ENCODE results near the gene FARS2.

Gene FARS2

DNA sequence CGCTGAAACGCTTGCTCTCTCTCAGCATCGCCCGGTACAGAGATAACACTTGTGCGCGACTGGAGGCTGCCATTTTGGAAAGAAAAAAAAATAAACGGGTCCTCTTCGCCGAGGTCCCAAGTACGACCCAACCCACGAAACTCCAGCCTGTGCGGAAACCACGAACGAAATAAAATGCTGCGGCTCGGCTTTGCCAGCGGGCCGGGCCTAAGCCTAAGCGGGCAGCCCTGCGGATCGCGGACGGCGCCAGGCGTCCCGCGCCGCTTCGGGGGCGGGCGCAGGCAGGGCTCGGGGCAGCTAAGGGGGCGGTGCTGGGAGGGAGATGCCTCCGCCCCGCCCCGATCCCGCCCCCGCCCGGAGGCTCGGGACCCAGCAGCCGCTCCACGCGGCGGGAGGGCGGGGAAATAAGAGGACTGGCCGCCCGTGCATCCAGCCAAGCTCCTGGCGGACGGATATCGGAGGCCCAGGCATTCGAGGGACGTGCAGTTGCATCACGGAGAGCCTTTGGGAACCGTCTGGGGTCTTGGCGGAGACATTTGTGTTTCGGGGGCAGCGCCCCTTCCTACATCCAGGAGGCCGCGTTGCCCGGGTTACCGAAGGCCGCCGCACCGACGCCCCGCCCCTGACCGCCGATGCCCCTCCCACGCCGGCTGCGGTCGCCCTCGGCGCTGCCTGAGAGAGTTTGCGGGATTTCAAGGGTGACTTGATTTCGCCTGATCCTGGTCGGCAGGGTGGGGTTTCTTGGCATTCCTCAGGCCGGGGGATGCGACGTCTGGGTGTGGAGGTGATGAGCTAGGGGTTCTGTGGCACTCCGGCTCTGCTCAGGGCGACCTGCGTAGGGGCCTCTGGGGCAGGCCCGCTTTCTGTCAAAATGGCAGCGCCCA lies at the start of gene FARS2, which contains the start of gene LYRM4:
Gene FARS2, plus strand, starts transcription at position 853 of the 884 bp plus-strand sequence.
Gene LYRM4, minus strand, starts transcription at position 290 of the 884 bp plus-strand sequence. Its CDS starts 217 bp downstream, at position 73.
- no peak for TF ChIP-seq CTCF (IDR thresholded peaks at IDR 0.05; ENCODE audit: low read depth, low read length, missing control alignments)
- peak within 1 kb of the TSS; percentile 80 for H3K4me3 ChIP-seq (ENCODE audit: low read depth, low read length)

GRCh38 chr6:5213836-5214235 lies 47.5 kb upstream of the FARS2 start:
- no peak overlapping the region for H3K4me3 ChIP-seq (ENCODE audit: low read depth, low read length)
- TF ChIP-seq CTCF (IDR thresholded peaks at IDR 0.05; ENCODE audit: low read depth, low read length, missing control alignments) = no peak
- DNase-seq (ENCODE audit: low read depth) = no peak

More for the DNA sequence above, at the start of gene FARS2, which contains the start of gene LYRM4:
- DNase-seq (ENCODE audit: low read depth) = peak; percentile 53

DNA sequence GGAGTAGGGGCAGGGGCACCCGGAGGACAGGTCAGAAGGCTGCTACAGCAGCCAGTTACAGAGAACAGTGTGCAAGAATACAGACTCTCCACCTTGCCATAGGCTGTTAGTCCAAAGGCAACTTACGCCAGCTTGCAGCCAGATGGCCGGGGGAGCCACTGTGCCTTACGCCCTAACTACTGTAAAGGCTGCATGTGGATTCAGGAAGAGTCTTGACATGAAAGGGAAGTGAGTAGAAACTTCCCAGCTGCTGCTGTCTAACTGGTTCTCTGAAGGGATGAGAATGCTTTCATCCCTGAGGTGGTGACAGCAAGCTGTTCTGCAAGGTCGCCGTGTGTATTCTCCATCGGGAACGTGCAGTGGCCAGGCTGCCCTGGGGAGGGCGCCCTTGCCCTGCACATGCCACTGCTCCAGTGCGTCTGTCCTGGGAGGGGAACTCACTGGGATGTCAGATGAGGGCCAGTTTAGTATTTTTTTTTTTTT lies 46.7 kb upstream of the FARS2 start:
- H3K4me3 ChIP-seq (ENCODE audit: low read depth, low read length) = no peak overlapping the region
- TF ChIP-seq CTCF (IDR thresholded peaks at IDR 0.05; ENCODE audit: low read depth, low read length, missing control alignments) = peak; percentile 75
- DNase-seq (ENCODE audit: low read depth) = no peak

GRCh38 chr6:5215159-5215558 lies 46.2 kb upstream of the FARS2 start:
- DNase-seq (ENCODE audit: low read depth) = no peak
- H3K4me3 ChIP-seq (ENCODE audit: low read depth, low read length) = no peak overlapping the region
- TF ChIP-seq CTCF (IDR thresholded peaks at IDR 0.05; ENCODE audit: low read depth, low read length, missing control alignments) = no peak

GRCh38 chr6:5215799-5216198 lies 45.5 kb upstream of the FARS2 start:
- no peak for DNase-seq (ENCODE audit: low read depth)
- TF ChIP-seq CTCF (IDR thresholded peaks at IDR 0.05; ENCODE audit: low read depth, low read length, missing control alignments) = no peak
- H3K4me3 ChIP-seq (ENCODE audit: low read depth, low read length) = no peak overlapping the region

- no peak for TF ChIP-seq CTCF (IDR thresholded peaks at IDR 0.05; ENCODE audit: low read depth, low read length, missing control alignments)
- no peak for DNase-seq (ENCODE audit: low read depth)
- no peak overlapping the region for H3K4me3 ChIP-seq (ENCODE audit: low read depth, low read length)
These were observed 44.0 kb upstream of the FARS2 start for GRCh38 chr6:5217356-5217755.

Measured in GM12864 (cell line).